NCI-H187 treated with DMSO at 0.1 percent for 48 hours (cell line): ENCODE data around the gene NFKBIA.
"Not testable (repeated sequence)": the region's sequence is repeated elsewhere in the genome, so short reads cannot be mapped to it uniquely, and the experiment has no call there.

ENCODE experiments used
- DNase-seq: peaks from one replicate; lab custom pipeline; 2025; lab: John Stamatoyannopoulos, UW

NFKBIA gene

GRCh38 chr14:35390577-35391387 is 13.8 kb downstream of the NFKBIA start:
- no peak for DNase-seq

- DNase-seq = no peak
Observed at GRCh38 chr14:35389315-35389667, 15.3 kb downstream of the NFKBIA start.

GRCh38 chr14:35388656-35389314 is 15.8 kb downstream of the NFKBIA start:
- no peak for DNase-seq

GRCh38 chr14:35387713-35388579 is 16.6 kb downstream of the NFKBIA start:
- no peak for DNase-seq

GRCh38 chr14:35387219-35387618 is 17.3 kb downstream of the NFKBIA start:
- DNase-seq = no peak

GRCh38 chr14:35386673-35387125 is 17.9 kb downstream of the NFKBIA start:
- peak; percentile 89 for DNase-seq

- DNase-seq = peak; percentile 95
Observed at GRCh38 chr14:35385042-35385839, 19.3 kb downstream of the NFKBIA start.

- DNase-seq = no peak
Observed at GRCh38 chr14:35384455-35385041, 20.0 kb downstream of the NFKBIA start.

- no peak for DNase-seq
Observed at GRCh38 chr14:35383569-35384454, 20.7 kb downstream of the NFKBIA start.

- DNase-seq = no peak
Observed at GRCh38 chr14:35380794-35381193, 23.8 kb downstream of the NFKBIA start.

- not testable (repeated sequence) for DNase-seq
Observed at GRCh38 chr14:35379234-35379933, 25.2 kb downstream of the NFKBIA start.

GRCh38 chr14:35378425-35379233 is 25.9 kb downstream of the NFKBIA start:
- no peak for DNase-seq

GRCh38 chr14:35375558-35376025 is 29.0 kb downstream of the NFKBIA start:
- DNase-seq = no peak

- DNase-seq = no peak
Observed at GRCh38 chr14:35374263-35374712, 30.3 kb downstream of the NFKBIA start.

GRCh38 chr14:35373208-35373607 is 31.3 kb downstream of the NFKBIA start:
- not testable (repeated sequence) for DNase-seq

GRCh38 chr14:35370969-35371368 is 33.6 kb downstream of the NFKBIA start:
- no peak for DNase-seq

GRCh38 chr14:35369701-35370191 is 34.8 kb downstream of the NFKBIA start:
- peak; percentile 68 for DNase-seq
